Measurements from ENCODE around the gene PGM2L1.

DNA sequence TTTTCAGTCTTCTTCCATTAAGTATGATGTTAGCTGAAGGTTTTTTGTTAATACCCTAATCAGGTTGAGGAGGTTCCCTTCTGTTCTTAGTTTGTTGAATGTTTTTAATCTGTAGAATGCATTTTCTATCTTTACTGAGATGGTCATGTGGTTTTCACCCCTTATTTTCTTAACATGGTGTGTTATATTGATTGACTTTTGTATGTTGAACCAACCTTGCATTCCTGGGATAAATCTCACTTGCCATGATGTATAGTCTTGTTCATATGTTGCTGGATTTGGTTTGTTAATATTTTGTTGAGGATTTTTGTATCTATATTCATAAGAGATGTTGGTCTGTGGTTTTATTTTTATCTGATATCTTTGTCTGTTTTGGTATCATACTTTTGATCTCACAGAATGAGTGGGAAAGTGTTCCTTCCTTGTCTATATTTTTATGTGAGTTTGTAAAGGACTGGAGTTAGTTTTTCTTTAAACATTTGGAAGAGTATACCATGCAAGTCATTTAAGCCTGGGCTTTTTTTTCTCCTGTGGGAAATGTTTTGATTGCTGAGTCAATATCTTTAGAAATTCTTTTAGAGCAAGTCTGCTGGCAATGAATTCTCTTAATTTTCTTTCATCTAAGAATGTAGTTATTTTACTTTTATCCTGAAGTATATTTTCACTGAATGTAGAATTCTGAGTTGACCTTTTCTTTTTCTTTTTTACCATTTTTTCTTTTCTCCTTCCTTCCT lies 81.3 kb downstream of the PGM2L1 start:
- TF ChIP-seq, protein P1, sequence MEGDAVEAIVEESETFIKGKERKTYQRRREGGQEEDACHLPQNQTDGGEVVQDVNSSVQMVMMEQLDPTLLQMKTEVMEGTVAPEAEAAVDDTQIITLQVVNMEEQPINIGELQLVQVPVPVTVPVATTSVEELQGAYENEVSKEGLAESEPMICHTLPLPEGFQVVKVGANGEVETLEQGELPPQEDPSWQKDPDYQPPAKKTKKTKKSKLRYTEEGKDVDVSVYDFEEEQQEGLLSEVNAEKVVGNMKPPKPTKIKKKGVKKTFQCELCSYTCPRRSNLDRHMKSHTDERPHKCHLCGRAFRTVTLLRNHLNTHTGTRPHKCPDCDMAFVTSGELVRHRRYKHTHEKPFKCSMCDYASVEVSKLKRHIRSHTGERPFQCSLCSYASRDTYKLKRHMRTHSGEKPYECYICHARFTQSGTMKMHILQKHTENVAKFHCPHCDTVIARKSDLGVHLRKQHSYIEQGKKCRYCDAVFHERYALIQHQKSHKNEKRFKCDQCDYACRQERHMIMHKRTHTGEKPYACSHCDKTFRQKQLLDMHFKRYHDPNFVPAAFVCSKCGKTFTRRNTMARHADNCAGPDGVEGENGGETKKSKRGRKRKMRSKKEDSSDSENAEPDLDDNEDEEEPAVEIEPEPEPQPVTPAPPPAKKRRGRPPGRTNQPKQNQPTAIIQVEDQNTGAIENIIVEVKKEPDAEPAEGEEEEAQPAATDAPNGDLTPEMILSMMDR (IDR thresholded peaks at IDR 0.05) = no peak
- no peak for TF ChIP-seq EZH2 (IDR thresholded peaks at IDR 0.05; ENCODE audit: borderline replicate concordance, insufficient read depth, low read depth, low read length, poor library complexity, severe bottlenecking)

All from B cell (primary cell).